Prostate gland (tissue), 2 donors: ENCODE results near the gene RALGPS1. TPM values are rescaled to one million over a fixed set of nuclear protein-coding genes. Genes with fewer than 3 reads are reported as not detected.

Experiments
- DNase-seq: peaks from one replicate; pipeline ENCODE4 v3.0.0-alpha.2; 2019; ENCODE audit warnings: low spot score
- H3K27ac ChIP-seq, 2 donors: fragments of 200-600 bp; sonication (generic); 2 replicates each; pipeline ENCODE4 v1.5.1; 2017 to 2019
- H3K27me3 ChIP-seq: fragments of 200-600 bp; sonication (generic); replicated peaks from 2 replicates; pipeline ENCODE4 v1.5.1; 2019; ENCODE audit not compliant: insufficient read depth
- H3K36me3 ChIP-seq, 2 donors: fragments of 200-600 bp; sonication (generic); 1 replicate in 1 of 2; 2 replicates in 1 of 2; pipeline versions ENCODE4 v1.5.1 to v1.8.1; 2017 to 2019
- H3K4me1 ChIP-seq: fragments of 200-600 bp; sonication (generic); replicated peaks from 2 replicates; pipeline ENCODE4 v1.5.1; 2019
- H3K4me3 ChIP-seq, 2 donors: fragments of 200-600 bp; sonication (generic); 2 replicates each; pipeline ENCODE4 v1.5.1; 2017 to 2019
- H3K9me3 ChIP-seq: fragments of 200-600 bp; sonication (generic); 2 replicates; pipeline ENCODE4 v1.5.1; 2017
- CTCF ChIP-seq, 4 experiments: fragments of 200-600 bp in 2 of 4; fragments of 450-650 bp in 2 of 4; sonication (generic) in 2 of 4; IDR thresholded peaks; 1 replicate in 3 of 4; 2 replicates in 1 of 4; pipeline ENCODE4 v1.5.1; 2016 to 2019; ENCODE audit warnings: antibody characterized with exemption in 4 of 4, mild to moderate bottlenecking in 2 of 4, moderate library complexity in 2 of 4
- POLR2A ChIP-seq: fragments of 450-650 bp; IDR thresholded peaks from one replicate; pipeline ENCODE4 v1.6.1; 2016; ENCODE audit warnings: antibody characterized with exemption, mild to moderate bottlenecking
- POLR2AphosphoS5 ChIP-seq: sonication (generic); formaldehyde crosslinking; IDR thresholded peaks from one replicate; pipeline ENCODE4 v1.6.1; 2017; ENCODE audit warnings: antibody characterized with exemption
- WGBS: methylation state at CpG from one replicate; pipeline ENCODE4 v1.1.5; 2018; 5-methylcytosine and 5-hydroxymethylcytosine counted together
- intact Hi-C: fragments of 100-400 bp; cut with DNase I; formaldehyde crosslinking; loops from one replicate; pipeline ENCODE4 v1.14.2; 2022
- total RNA-seq, 2 donors: library from RNA; depleted of rRNA; stranded (reverse); fragments of >200 nt; gene quantifications; one replicate each; pipeline ENCODE4 v1.1.0, GENCODE V29; 2016

Gene RALGPS1
- total RNA-seq, 2 donors from 2014 or later = 14.7 to 20.7 TPM

GRCh38 chr9:127222388-127223095 lies 308.0 kb downstream of the RALGPS1 start:
- TF ChIP-seq POLR2A (no peak), CTCF (IDR thresholded peaks at IDR 0.05) (no peak), POLR2AphosphoS5 (no peak)
- no peak overlapping the region for H3K27ac ChIP-seq
- no peaks in the 10 kb centered on the region for H3K9me3 ChIP-seq
- no peaks in the 10 kb centered on the region for H3K4me1 ChIP-seq
- no peaks in the 10 kb centered on the region for H3K27me3 ChIP-seq
- H3K36me3 ChIP-seq = no peaks in the 10 kb centered on the region
- H3K4me3 ChIP-seq = no peak overlapping the region
- intact Hi-C loops = loop anchor here (5.0 kb wide), 1 partner anchor 175 kb away; the partner anchor contains the start of gene SLC2A8
- no peak for DNase-seq
- WGBS = 81% methylated on average over 15 of the region's 15 CpGs

GRCh38 chr9:127223266-127223665 lies 308.7 kb downstream of the RALGPS1 start:
- DNase-seq = no peak
- H3K4me3 ChIP-seq = no peak overlapping the region
- no peak for TF ChIP-seq POLR2AphosphoS5
- no peak for TF ChIP-seq CTCF (IDR thresholded peaks at IDR 0.05)
- no peak for TF ChIP-seq POLR2A
- WGBS = 34% methylated on average over 4 of the region's 4 CpGs
- H3K36me3 ChIP-seq = no peaks in the 10 kb centered on the region
- H3K27me3 ChIP-seq = no peaks in the 10 kb centered on the region
- no peaks in the 10 kb centered on the region for H3K4me1 ChIP-seq
- H3K27ac ChIP-seq = no peak overlapping the region
- intact Hi-C loops = loop anchor here (5.0 kb wide), 1 partner anchor 174 kb away; the partner anchor contains the start of gene SLC2A8
- no peaks in the 10 kb centered on the region for H3K9me3 ChIP-seq

- Histone ChIP-seq H3K27me3 (no peaks in the 10 kb centered on the region), H3K9me3 (no peaks in the 10 kb centered on the region), H3K27ac (peak overlapping the region; percentile 79 to 81), H3K4me3 (peak overlapping the region; percentile 67 to 76), H3K4me1 (no peaks in the 10 kb centered on the region), H3K36me3 (no peaks in the 10 kb centered on the region)
- no peak for DNase-seq
- intact Hi-C loops = loop anchor here (5.0 kb wide), 1 partner anchor 174 kb away; the partner anchor contains the start of gene SLC2A8
- WGBS = 26% methylated on average over 8 of the region's 8 CpGs
- TF ChIP-seq POLR2A = no peak
- TF ChIP-seq POLR2AphosphoS5 = no peak
- no peak for TF ChIP-seq CTCF (IDR thresholded peaks at IDR 0.05)
Measured at GRCh38 chr9:127223810-127224177, 309.2 kb downstream of the RALGPS1 start.

- WGBS = 2% methylated on average over 45 of the region's 56 CpGs
- Histone ChIP-seq H3K36me3 (no peaks in the 10 kb centered on the region), H3K4me3 (peak overlapping the region; percentile 67 to 76), H3K27me3 (no peaks in the 10 kb centered on the region), H3K27ac (peak overlapping the region; percentile 79 to 81), H3K4me1 (no peaks in the 10 kb centered on the region), H3K9me3 (no peaks in the 10 kb centered on the region)
- DNase-seq = peak; percentile 93
- no peak for TF ChIP-seq POLR2AphosphoS5
- peak; percentile 57 for TF ChIP-seq POLR2A
- TF ChIP-seq CTCF (IDR thresholded peaks at IDR 0.05) = peak in 3 of 4 experiments; percentile 10 to 19 (median 17)
- intact Hi-C loops = loop anchor here (5.0 kb wide), 1 partner anchor 173 kb away; the partner anchor contains the start of gene SLC2A8
Measured at GRCh38 chr9:127224178-127224882, 309.7 kb downstream of the RALGPS1 start.
